ENCODE results near the gene GON7.
"Not testable (repeated sequence)": the region's sequence is repeated elsewhere in the genome, so short reads cannot be mapped to it uniquely, and the experiment has no call there.

GON7 gene

GRCh38 chr14:93200553-93200952 lies 6.3 kb downstream of the GON7 start:
- Histone ChIP-seq H3K9ac (ENCODE audit: low read length in 2 of 2) (no peak overlapping the region), H3K36me3 (ENCODE audit: control insufficient read depth in 2 of 2, insufficient read depth in 2 of 2, low read length in 2 of 2) (no peaks in the 10 kb centered on the region), H3K9me3 (ENCODE audit: control insufficient read depth in 2 of 2, low read length in 2 of 2) (no peaks in the 10 kb centered on the region), H3K27me3 (ENCODE audit: control insufficient read depth in 1 of 2, insufficient read depth in 2 of 2, low read length in 2 of 2) (no peaks in the 10 kb centered on the region), H3K27ac (ENCODE audit: low read length) (no peak overlapping the region), H3K4me1 (ENCODE audit: control insufficient read depth, insufficient read depth, low read length) (no peaks in the 10 kb centered on the region), H3K4me3 (ENCODE audit: low read length in 2 of 2) (no peak overlapping the region)

GRCh38 chr14:93199031-93199430 lies 7.8 kb downstream of the GON7 start:
- Histone ChIP-seq H3K27me3 (ENCODE audit: control insufficient read depth in 1 of 2, insufficient read depth in 2 of 2, low read length in 2 of 2) (no peaks in the 10 kb centered on the region), H3K9me3 (ENCODE audit: control insufficient read depth in 2 of 2, low read length in 2 of 2) (no peaks in the 10 kb centered on the region), H3K27ac (ENCODE audit: low read length) (no peak overlapping the region), H3K4me3 (ENCODE audit: low read length in 2 of 2) (no peak overlapping the region), H3K4me1 (ENCODE audit: control insufficient read depth, insufficient read depth, low read length) (no peaks in the 10 kb centered on the region), H3K36me3 (ENCODE audit: control insufficient read depth in 2 of 2, insufficient read depth in 2 of 2, low read length in 2 of 2) (no peaks in the 10 kb centered on the region), H3K9ac (ENCODE audit: low read length in 2 of 2) (no peak overlapping the region)

GRCh38 chr14:93195316-93195999 lies 11.4 kb downstream of the GON7 start:
- Histone ChIP-seq H3K27me3 (ENCODE audit: control insufficient read depth in 1 of 2, insufficient read depth in 2 of 2, low read length in 2 of 2) (no peaks in the 10 kb centered on the region), H3K4me1 (ENCODE audit: control insufficient read depth, insufficient read depth, low read length) (no peaks in the 10 kb centered on the region), H3K4me3 (ENCODE audit: low read length in 2 of 2) (no peak overlapping the region), H3K9ac (ENCODE audit: low read length in 2 of 2) (peak overlapping the region in 1 of 2 donors; percentile 9), H3K27ac (ENCODE audit: low read length) (no peak overlapping the region), H3K36me3 (ENCODE audit: control insufficient read depth in 2 of 2, insufficient read depth in 2 of 2, low read length in 2 of 2) (no peaks in the 10 kb centered on the region), H3K9me3 (ENCODE audit: control insufficient read depth in 2 of 2, low read length in 2 of 2) (no peaks in the 10 kb centered on the region)

GRCh38 chr14:93186956-93187355 lies 19.9 kb downstream of the GON7 start:
- H3K4me1 ChIP-seq (ENCODE audit: control insufficient read depth, insufficient read depth, low read length), result peaks cover 22% of the 10 kb centered on the region
- no peaks in the 10 kb centered on the region for H3K27me3 ChIP-seq (ENCODE audit: control insufficient read depth in 1 of 2, insufficient read depth in 2 of 2, low read length in 2 of 2)
- H3K27ac ChIP-seq (ENCODE audit: low read length), result no peak overlapping the region
- no peaks in the 10 kb centered on the region for H3K9me3 ChIP-seq (ENCODE audit: control insufficient read depth in 2 of 2, low read length in 2 of 2)
- H3K9ac ChIP-seq (ENCODE audit: low read length in 2 of 2), result no peak overlapping the region
- H3K4me3 ChIP-seq (ENCODE audit: low read length in 2 of 2), result no peak overlapping the region
- H3K36me3 ChIP-seq (ENCODE audit: control insufficient read depth in 2 of 2, insufficient read depth in 2 of 2, low read length in 2 of 2), result peaks cover 9% of the 10 kb centered on the region in 2 donors

- Histone ChIP-seq H3K4me1 (ENCODE audit: control insufficient read depth, insufficient read depth, low read length) (peaks cover 22% of the 10 kb centered on the region), H3K4me3 (ENCODE audit: low read length in 2 of 2) (peak overlapping the region in 1 of 2 donors; percentile 8), H3K9ac (ENCODE audit: low read length in 2 of 2) (no peak overlapping the region), H3K9me3 (ENCODE audit: control insufficient read depth in 2 of 2, low read length in 2 of 2) (no peaks in the 10 kb centered on the region), H3K27ac (ENCODE audit: low read length) (no peak overlapping the region), H3K36me3 (ENCODE audit: control insufficient read depth in 2 of 2, insufficient read depth in 2 of 2, low read length in 2 of 2) (peaks cover 9% of the 10 kb centered on the region in 2 donors), H3K27me3 (ENCODE audit: control insufficient read depth in 1 of 2, insufficient read depth in 2 of 2, low read length in 2 of 2) (no peaks in the 10 kb centered on the region)
Observed at GRCh38 chr14:93186466-93186865, 20.4 kb downstream of the GON7 start.

- no peaks in the 10 kb centered on the region for H3K27me3 ChIP-seq (ENCODE audit: control insufficient read depth in 1 of 2, insufficient read depth in 2 of 2, low read length in 2 of 2)
Observed at GRCh38 chr14:93185349-93185720, 21.5 kb downstream of the GON7 start.

GRCh38 chr14:93184391-93185348 lies 22.2 kb downstream of the GON7 start, which contains the start of the genes LYSET and MOAP1:
Gene LYSET (plus strand): TSS chr14:93185317. CDS start chr14:93185406, 89 bp downstream.
Gene MOAP1 (minus strand): TSS chr14:93184897. CDS start chr14:93184242, 655 bp downstream.
- Histone ChIP-seq H3K27me3 (ENCODE audit: control insufficient read depth in 1 of 2, insufficient read depth in 2 of 2, low read length in 2 of 2) (no peaks in the 10 kb centered on the region), H3K4me3 (ENCODE audit: low read length in 2 of 2) (peak within 1 kb of the TSS; percentile 90 to 96), H3K27ac (ENCODE audit: low read length) (peak within 1 kb of the TSS; percentile 92), H3K9me3 (ENCODE audit: control insufficient read depth in 2 of 2, low read length in 2 of 2) (no peaks in the 10 kb centered on the region), H3K9ac (ENCODE audit: low read length in 2 of 2) (peak within 1 kb of the TSS; percentile 95 to 97), H3K4me1 (ENCODE audit: control insufficient read depth, insufficient read depth, low read length) (peaks cover 22% of the 10 kb centered on the region), H3K36me3 (ENCODE audit: control insufficient read depth in 2 of 2, insufficient read depth in 2 of 2, low read length in 2 of 2) (peaks cover 9% of the 10 kb centered on the region in 2 donors)

More at GRCh38 chr14:93185349-93185720, 21.5 kb downstream of the GON7 start:
- H3K9me3 ChIP-seq (ENCODE audit: control insufficient read depth in 2 of 2, low read length in 2 of 2), result no peaks in the 10 kb centered on the region
- peaks cover 9% of the 10 kb centered on the region in 2 donors for H3K36me3 ChIP-seq (ENCODE audit: control insufficient read depth in 2 of 2, insufficient read depth in 2 of 2, low read length in 2 of 2)
- peak overlapping the region; percentile 85 for H3K27ac ChIP-seq (ENCODE audit: low read length)
- H3K9ac ChIP-seq (ENCODE audit: low read length in 2 of 2), result peak overlapping the region; percentile 76 to 95
- H3K4me3 ChIP-seq (ENCODE audit: low read length in 2 of 2), result peak overlapping the region; percentile 70 to 96
- H3K4me1 ChIP-seq (ENCODE audit: control insufficient read depth, insufficient read depth, low read length), result peaks cover 22% of the 10 kb centered on the region

GRCh38 chr14:93183596-93184317 lies 23.1 kb downstream of the GON7 start:
- Histone ChIP-seq H3K9me3 (ENCODE audit: control insufficient read depth in 2 of 2, low read length in 2 of 2) (no peaks in the 10 kb centered on the region), H3K36me3 (ENCODE audit: control insufficient read depth in 2 of 2, insufficient read depth in 2 of 2, low read length in 2 of 2) (peaks cover 9% of the 10 kb centered on the region in 2 donors), H3K4me1 (ENCODE audit: control insufficient read depth, insufficient read depth, low read length) (peaks cover 22% of the 10 kb centered on the region), H3K9ac (ENCODE audit: low read length in 2 of 2) (peak overlapping the region; percentile 95 to 97), H3K27ac (ENCODE audit: low read length) (peak overlapping the region; percentile 92), H3K4me3 (ENCODE audit: low read length in 2 of 2) (peak overlapping the region; percentile 90 to 96), H3K27me3 (ENCODE audit: control insufficient read depth in 1 of 2, insufficient read depth in 2 of 2, low read length in 2 of 2) (no peaks in the 10 kb centered on the region)

- Histone ChIP-seq H3K36me3 (ENCODE audit: control insufficient read depth in 2 of 2, insufficient read depth in 2 of 2, low read length in 2 of 2) (no peaks in the 10 kb centered on the region), H3K27ac (ENCODE audit: low read length) (no peak overlapping the region), H3K4me1 (ENCODE audit: control insufficient read depth, insufficient read depth, low read length) (no peaks in the 10 kb centered on the region), H3K9ac (ENCODE audit: low read length in 2 of 2) (no peak overlapping the region), H3K9me3 (ENCODE audit: control insufficient read depth in 2 of 2, low read length in 2 of 2) (no peaks in the 10 kb centered on the region), H3K27me3 (ENCODE audit: control insufficient read depth in 1 of 2, insufficient read depth in 2 of 2, low read length in 2 of 2) (peaks cover 0 to 7% of the 10 kb centered on the region in 2 donors), H3K4me3 (ENCODE audit: low read length in 2 of 2) (no peak overlapping the region)
Observed at GRCh38 chr14:93175492-93175891, 31.4 kb downstream of the GON7 start.

GRCh38 chr14:93174731-93175130 lies 32.1 kb downstream of the GON7 start:
- H3K4me1 ChIP-seq (ENCODE audit: control insufficient read depth, insufficient read depth, low read length); H3K27me3 ChIP-seq (ENCODE audit: control insufficient read depth in 1 of 2, insufficient read depth in 2 of 2, low read length in 2 of 2); H3K27ac ChIP-seq (ENCODE audit: low read length); H3K36me3 ChIP-seq (ENCODE audit: control insufficient read depth in 2 of 2, insufficient read depth in 2 of 2, low read length in 2 of 2); H3K9ac ChIP-seq (ENCODE audit: low read length in 2 of 2); H3K4me3 ChIP-seq (ENCODE audit: low read length in 2 of 2); H3K9me3 ChIP-seq (ENCODE audit: control insufficient read depth in 2 of 2, low read length in 2 of 2): not testable (repeated sequence)
